Loucy (cell line): ENCODE measurements around the gene SPRR2F.

Experiments
- CTCF ChIP-seq: fragments of 200-600 bp; sonication (generic); conservative IDR thresholded peaks from 2 replicates; pipeline ENCODE4 v1.5.1; 2014; ENCODE audit warnings: mild to moderate bottlenecking, antibody characterized with exemption, low read length
- EZH2phosphoT487 ChIP-seq: fragments of 200-600 bp; IDR thresholded peaks from 2 replicates; pipeline ENCODE4 v1.6.1; 2018; ENCODE audit warnings: antibody characterized with exemption, mild to moderate bottlenecking, moderate library complexity, borderline replicate concordance

DNA sequence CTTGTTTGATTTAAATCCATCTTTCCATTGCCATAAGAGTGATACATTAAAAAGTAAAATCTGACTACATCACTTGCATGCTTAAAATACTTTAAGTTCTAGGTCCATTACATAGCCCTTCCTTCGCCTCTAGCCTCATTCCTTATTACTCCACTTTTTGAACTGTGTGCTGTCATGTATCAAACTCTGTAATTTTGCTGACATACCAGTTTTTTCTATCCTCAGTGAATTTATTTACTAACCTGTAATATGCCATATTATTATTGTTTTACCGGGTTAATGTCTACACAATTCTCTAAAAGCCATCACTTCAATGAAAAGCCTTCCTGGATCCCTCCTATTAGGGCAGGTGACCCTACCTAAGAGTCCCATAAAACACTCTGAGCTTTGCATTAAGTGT is 42.2 kb upstream of the SPRR2F start:
- TF ChIP-seq CTCF: no peak
- no peak for TF ChIP-seq EZH2phosphoT487
